Smooth muscle cell of the brain vasculature (primary cell): ENCODE measurements around the gene SH2D1A.
"Not testable (repeated sequence)": the region's sequence is repeated elsewhere in the genome, so short reads cannot be mapped to it uniquely, and the experiment has no call there.

Source experiments
- DNase-seq: peaks from one replicate; pipeline ENCODE4 v3.0.0-alpha.2; 2012; ENCODE audit warnings: low read depth, low spot score

The SH2D1A gene

GRCh38 chrX:124346117-124346876, at the start of gene SH2D1A:
Gene SH2D1A (plus strand): TSS chrX:124346563. CDS start chrX:124346643, 80 bp downstream.
- DNase-seq = no peak

- not testable (repeated sequence) for DNase-seq
Measured at GRCh38 chrX:124299323-124299722, 47.0 kb upstream of the SH2D1A start.

- no peak for DNase-seq
Measured at GRCh38 chrX:124300405-124300804, 46.0 kb upstream of the SH2D1A start.

GRCh38 chrX:124307253-124307907, 39.0 kb upstream of the SH2D1A start:
- DNase-seq = no peak

GRCh38 chrX:124325732-124326131, 20.6 kb upstream of the SH2D1A start:
- DNase-seq = no peak

- DNase-seq = no peak
Measured at GRCh38 chrX:124328765-124329164, 17.6 kb upstream of the SH2D1A start.

- DNase-seq = no peak
Measured at GRCh38 chrX:124332481-124333424, 13.6 kb upstream of the SH2D1A start, which contains the start of gene TEX13D. Gene TEX13D (plus strand): TSS chrX:124332660. CDS start chrX:124332918, 258 bp downstream.

GRCh38 chrX:124333862-124334261, 12.5 kb upstream of the SH2D1A start:
- DNase-seq = no peak

- not testable (repeated sequence) for DNase-seq
Measured at GRCh38 chrX:124334555-124334954, 11.8 kb upstream of the SH2D1A start.

- no peak for DNase-seq
Measured at GRCh38 chrX:124335598-124335997, 10.8 kb upstream of the SH2D1A start.

GRCh38 chrX:124337916-124338315, 8.4 kb upstream of the SH2D1A start:
- DNase-seq = no peak

- DNase-seq = no peak
Measured at GRCh38 chrX:124338733-124339514, 7.4 kb upstream of the SH2D1A start.

- DNase-seq = no peak
Measured at GRCh38 chrX:124341396-124342132, 4.8 kb upstream of the SH2D1A start.

GRCh38 chrX:124342174-124342867, 4.0 kb upstream of the SH2D1A start:
- DNase-seq = no peak

GRCh38 chrX:124343016-124343415, 3.3 kb upstream of the SH2D1A start:
- no peak for DNase-seq

- no peak for DNase-seq
Measured at GRCh38 chrX:124344246-124344645, 2.1 kb upstream of the SH2D1A start.

- DNase-seq = no peak
Measured at GRCh38 chrX:124346877-124347241, 496 bp downstream of the SH2D1A start.

GRCh38 chrX:124347242-124347641, 879 bp downstream of the SH2D1A start:
- DNase-seq = no peak

GRCh38 chrX:124348182-124348581, 1.8 kb downstream of the SH2D1A start:
- no peak for DNase-seq
